B cell (primary cell): Measurements from ENCODE around the gene PAX3. TPM values are rescaled to one million over a fixed set of nuclear protein-coding genes. Genes with fewer than 3 reads are reported as not detected.

ENCODE experiments used
- ATAC-seq: fragments of 200-7000 bp; cut with Tn5 transposase; one replicate; pipeline ENCODE4 v1.10.0; 2021; ENCODE audit warnings: low read depth, mild to moderate bottlenecking, moderate number of reproducible peaks, moderate library complexity
- CTCF ChIA-PET: fragments of 350-600 bp; sonication (Branson Sonifier 250); formaldehyde crosslinking; loops from one replicate; lab custom pipeline; 2021; ENCODE audit warnings: antibody characterized with exemption, inconsistent platforms; lab: Charles Lee
- POLR2A ChIA-PET: fragments of 350-600 bp; sonication (Branson Sonifier 250); formaldehyde crosslinking; loops from one replicate; lab custom pipeline; 2021; ENCODE audit warnings: antibody characterized with exemption; lab: Charles Lee
- DNase-seq: peaks from one replicate; pipeline ENCODE4 v3.0.0; 2013
- H2AFZ ChIP-seq: 2 replicates; pipeline ENCODE4 v1.6.1; 2012; ENCODE audit warnings: mild to moderate bottlenecking, low read depth, low read length; ENCODE audit not compliant: insufficient read depth, poor library complexity, severe bottlenecking
- H3K27ac ChIP-seq, 2 donors: 1 replicate in 1 of 2; 2 replicates in 1 of 2; pipeline ENCODE4 v1.5.1; 2012 to 2013; ENCODE audit warnings: low read length in 2 of 2, mild to moderate bottlenecking in 2 of 2, moderate library complexity in 1 of 2
- H3K27me3 ChIP-seq, 4 experiments: fragments of 200-600 bp in 1 of 4; sonication (generic) in 1 of 4; replicated peaks in 1 of 4; 1 replicate in 2 of 4; 2 replicates in 2 of 4; pipeline versions ENCODE4 v1.6.1 to v1.7.0; 2013 to 2016; ENCODE audit warnings: low read length in 3 of 4, mild to moderate bottlenecking in 2 of 4, mixed read lengths in 1 of 4, moderate library complexity in 1 of 4; ENCODE audit not compliant: insufficient read depth in 4 of 4, control insufficient read depth in 3 of 4; ENCODE audit errors: control extremely low read depth in 1 of 4
- H3K36me3 ChIP-seq, 2 experiments: replicated peaks in 1 of 2; 1 replicate in 1 of 2; 2 replicates in 1 of 2; pipeline versions ENCODE4 v1.6.1 to v1.7.1; 2013; ENCODE audit warnings: low read length in 1 of 2; ENCODE audit not compliant: insufficient read depth in 2 of 2, control insufficient read depth in 1 of 2; ENCODE audit errors: control extremely low read depth in 1 of 2, extremely low read depth in 1 of 2
- H3K4me1 ChIP-seq, 2 donors: fragments of 200-600 bp in 1 of 2; sonication (generic) in 1 of 2; 1 replicate in 1 of 2; 2 replicates in 1 of 2; pipeline versions ENCODE4 v1.5.1 to v1.6.1; 2013 to 2017; ENCODE audit warnings: low read length in 2 of 2; ENCODE audit not compliant: control insufficient read depth in 2 of 2, insufficient read depth in 2 of 2
- H3K4me2 ChIP-seq: replicated peaks from 2 replicates; pipeline ENCODE3; 2012; ENCODE audit warnings: mild to moderate bottlenecking, low read depth, low read length; ENCODE audit not compliant: poor library complexity, severe bottlenecking
- H3K4me3 ChIP-seq, 5 experiments: fragments of 200-600 bp in 1 of 5; sonication (generic) in 1 of 5; 1 replicate in 3 of 5; 2 replicates in 2 of 5; pipeline versions ENCODE4 v1.5.1 to v1.7.0; 2011 to 2016; ENCODE audit warnings: low read length in 4 of 5, mild to moderate bottlenecking in 4 of 5, low read depth in 2 of 5, control low read depth in 1 of 5, moderate library complexity in 1 of 5; ENCODE audit not compliant: insufficient read depth in 1 of 5; ENCODE audit errors: control extremely low read depth in 1 of 5, extremely low read depth in 1 of 5
- H3K79me2 ChIP-seq: fragments of 200-600 bp; sonication (generic); one replicate; pipeline ENCODE4 v1.6.0; 2016; ENCODE audit warnings: low read length; ENCODE audit not compliant: control insufficient read depth, insufficient read depth
- H3K9ac ChIP-seq: fragments of 200-600 bp; sonication (generic); 2 replicates; pipeline ENCODE4 v1.6.1; 2017; ENCODE audit warnings: mild to moderate bottlenecking, low read length, moderate library complexity
- H3K9me3 ChIP-seq, 3 donors: one replicate each; pipeline versions ENCODE4 v1.6.1 to v1.7.1; 2013; ENCODE audit warnings: low read length in 2 of 3; ENCODE audit not compliant: control insufficient read depth in 2 of 3, insufficient read depth in 1 of 3; ENCODE audit errors: control extremely low read depth in 1 of 3
- H4K20me1 ChIP-seq: 2 replicates; pipeline ENCODE4 v1.6.0; 2012; ENCODE audit warnings: mild to moderate bottlenecking, low read length; ENCODE audit not compliant: insufficient read depth, control insufficient read depth, poor library complexity, severe bottlenecking
- H3K27ac Mint-ChIP-seq: one replicate; pipeline ENCODE4 v1.8.0; 2021; ENCODE audit warnings: mixed read lengths
- H3K27me3 Mint-ChIP-seq: one replicate; pipeline ENCODE4 v1.8.0; 2021; ENCODE audit warnings: mixed read lengths
- H3K4me1 Mint-ChIP-seq: one replicate; pipeline ENCODE4 v1.8.0; 2021; ENCODE audit warnings: mixed read lengths
- H3K4me3 Mint-ChIP-seq: one replicate; pipeline ENCODE4 v1.8.0; 2021; ENCODE audit warnings: mixed read lengths
- H3K9me3 Mint-ChIP-seq: one replicate; pipeline ENCODE4 v1.8.0; 2022; ENCODE audit warnings: mixed read lengths; ENCODE audit not compliant: insufficient read depth
- EZH2 ChIP-seq: IDR thresholded peaks from 2 replicates; pipeline ENCODE4 v1.6.1; 2012; ENCODE audit warnings: borderline replicate concordance, low read depth, mild to moderate bottlenecking, moderate library complexity, low read length; ENCODE audit not compliant: insufficient read depth, poor library complexity, severe bottlenecking
- WGBS: methylation state at CpG from one replicate; pipeline ENCODE4 v1.1.5; 2013; ENCODE audit warnings: missing lambda C conversion rate; ENCODE audit not compliant: insufficient coverage; 5-methylcytosine and 5-hydroxymethylcytosine counted together
- intact Hi-C: fragments of 100-400 bp; cut with micrococcal nuclease; formaldehyde crosslinking; loops from one replicate; pipeline ENCODE4 v1.10.0; 2022
- polyA plus RNA-seq: library from polyadenylated mRNA; depleted of rRNA; stranded (reverse); fragments of >200 nt; gene quantifications from 2 replicates; pipeline ENCODE4 v1.2.3, GENCODE V29; 2012
- total RNA-seq, 2 donors: library from RNA; stranded (reverse); fragments of 120-200 nt in 1 of 2; gene quantifications; 1 replicate in 1 of 2; 2 replicates in 1 of 2; pipeline versions ENCODE4 v1.2.3 to v1.2.4, GENCODE V29; 2013 to 2022
- TF ChIP-seq, protein P1 (sequence below): fragments of 200-600 bp; IDR thresholded peaks from one replicate; pipeline ENCODE4 v1.8.0; 2022; ENCODE audit warnings: antibody characterized with exemption, mild to moderate bottlenecking

The PAX3 gene
- total and polyA plus RNA-seq, 2 donors (not counting 1 experiment from before 2014, with no cell fraction given): not detected

DNA sequence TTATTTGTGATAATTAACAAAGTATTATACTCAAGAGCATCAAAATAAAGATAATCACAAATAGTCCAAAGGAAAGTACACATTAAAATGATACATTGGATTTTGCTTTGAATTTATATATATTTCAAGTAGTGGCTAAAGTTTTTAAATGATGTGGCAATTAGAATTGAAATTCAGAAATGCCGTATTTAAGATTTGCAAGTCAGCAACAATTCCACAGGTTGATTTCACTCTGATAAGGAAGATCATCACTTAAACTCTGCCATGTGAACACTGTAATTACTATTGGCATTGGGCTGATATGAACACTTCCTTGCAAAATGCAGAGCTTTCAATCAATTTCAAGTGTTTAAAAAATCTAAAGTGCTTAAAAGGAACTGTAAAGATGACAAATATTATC is 39.6 kb upstream of the PAX3 start:
- intact Hi-C loops: no loop called here
- whole genome bisulfite sequencing: no CpG with 5 or more reads among the region's 1 CpG
- no peaks in the 10 kb centered on the region for H4K20me1 ChIP-seq
- no peak overlapping the region for H3K4me2 ChIP-seq
- H2AFZ ChIP-seq: no peak overlapping the region
- DNase-seq: no peak
- H3K36me3 ChIP-seq: no peaks in the 10 kb centered on the region
- H3K27me3 ChIP-seq: no peaks in the 10 kb centered on the region
- no peaks in the 10 kb centered on the region for H3K4me1 ChIP-seq
- no peak overlapping the region for H3K27ac Mint-ChIP-seq
- H3K4me1 Mint-ChIP-seq: no peaks in the 10 kb centered on the region
- ATAC-seq: no peak
- H3K4me3 Mint-ChIP-seq: no peak overlapping the region
- no peaks in the 10 kb centered on the region for H3K27me3 Mint-ChIP-seq
- H3K9me3 ChIP-seq: peaks cover 0 to 9% (median 6%) of the 10 kb centered on the region in 3 donors
- H3K79me2 ChIP-seq: no peaks in the 10 kb centered on the region
- CTCF ChIA-PET: interaction anchor here (1.0 kb wide), 1 partner anchor 16 kb away, joined by 3 read pairs; no protein-coding TSS in a partner anchor
- POLR2A ChIA-PET: no interaction called here
- H3K27ac ChIP-seq: no peak overlapping the region
- TF ChIP-seq EZH2: no peak
- TF ChIP-seq, protein P1, sequence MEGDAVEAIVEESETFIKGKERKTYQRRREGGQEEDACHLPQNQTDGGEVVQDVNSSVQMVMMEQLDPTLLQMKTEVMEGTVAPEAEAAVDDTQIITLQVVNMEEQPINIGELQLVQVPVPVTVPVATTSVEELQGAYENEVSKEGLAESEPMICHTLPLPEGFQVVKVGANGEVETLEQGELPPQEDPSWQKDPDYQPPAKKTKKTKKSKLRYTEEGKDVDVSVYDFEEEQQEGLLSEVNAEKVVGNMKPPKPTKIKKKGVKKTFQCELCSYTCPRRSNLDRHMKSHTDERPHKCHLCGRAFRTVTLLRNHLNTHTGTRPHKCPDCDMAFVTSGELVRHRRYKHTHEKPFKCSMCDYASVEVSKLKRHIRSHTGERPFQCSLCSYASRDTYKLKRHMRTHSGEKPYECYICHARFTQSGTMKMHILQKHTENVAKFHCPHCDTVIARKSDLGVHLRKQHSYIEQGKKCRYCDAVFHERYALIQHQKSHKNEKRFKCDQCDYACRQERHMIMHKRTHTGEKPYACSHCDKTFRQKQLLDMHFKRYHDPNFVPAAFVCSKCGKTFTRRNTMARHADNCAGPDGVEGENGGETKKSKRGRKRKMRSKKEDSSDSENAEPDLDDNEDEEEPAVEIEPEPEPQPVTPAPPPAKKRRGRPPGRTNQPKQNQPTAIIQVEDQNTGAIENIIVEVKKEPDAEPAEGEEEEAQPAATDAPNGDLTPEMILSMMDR: no peak
- no peak overlapping the region for H3K4me3 ChIP-seq
- H3K9me3 Mint-ChIP-seq: peaks cover 6% of the 10 kb centered on the region
- H3K9ac ChIP-seq: no peak overlapping the region

DNA sequence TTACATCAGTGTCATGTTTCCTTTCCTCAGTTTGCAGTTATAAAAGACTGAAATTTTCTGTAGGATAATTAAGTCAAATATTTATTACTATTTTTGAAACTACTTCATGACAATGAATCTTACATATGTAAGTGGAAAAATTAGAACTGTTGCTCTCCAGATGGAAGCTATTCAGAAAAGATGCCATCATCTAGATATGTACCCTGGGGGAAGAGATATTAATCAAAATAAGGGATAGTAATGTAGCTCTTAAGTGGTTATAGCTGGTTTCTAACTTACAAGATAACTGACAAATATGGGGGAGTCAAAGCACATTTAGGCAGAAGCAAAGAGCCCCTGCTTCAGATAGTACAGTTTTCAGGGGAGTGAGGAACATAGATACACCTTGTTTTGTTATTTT is 38.1 kb upstream of the PAX3 start:
- no peak for TF ChIP-seq EZH2
- TF ChIP-seq, protein P1: no peak
- peaks cover 6% of the 10 kb centered on the region for H3K9me3 Mint-ChIP-seq
- ATAC-seq (no peak), DNase-seq (no peak)
- Histone ChIP-seq H3K4me1 (no peaks in the 10 kb centered on the region), H4K20me1 (no peaks in the 10 kb centered on the region), H3K27ac (no peak overlapping the region), H3K9ac (no peak overlapping the region), H3K4me3 (no peak overlapping the region), H3K27me3 (no peaks in the 10 kb centered on the region), H3K36me3 (no peaks in the 10 kb centered on the region), H3K9me3 (peaks cover 0 to 14% (median 9%) of the 10 kb centered on the region in 3 donors), H3K4me2 (no peak overlapping the region), H3K79me2 (no peaks in the 10 kb centered on the region), H2AFZ (no peak overlapping the region)
- intact Hi-C loops: no loop called here
- POLR2A ChIA-PET: no interaction called here
- H3K27me3 Mint-ChIP-seq: peaks cover 2% of the 10 kb centered on the region
- CTCF ChIA-PET: no interaction called here
- H3K4me3 Mint-ChIP-seq: no peak overlapping the region
- no peaks in the 10 kb centered on the region for H3K4me1 Mint-ChIP-seq
- no peak overlapping the region for H3K27ac Mint-ChIP-seq
